Mesodermal cell (in vitro differentiated cells): ENCODE measurements around the gene MCUB. TPM values are rescaled to one million over a fixed set of nuclear protein-coding genes. Genes with fewer than 3 reads are reported as not detected.
A peak's percentile ranks its signal among the peaks of the same experiment; 100 is the strongest.
"Not testable (repeated sequence)": the region's sequence is repeated elsewhere in the genome, so short reads cannot be mapped to it uniquely, and the experiment has no call there.

Experiments
- H3K27ac ChIP-seq: 2 replicates; pipeline ENCODE4 v1.7.0; 2013; ENCODE audit warnings: mild to moderate bottlenecking, low read depth, low read length, moderate library complexity; ENCODE audit not compliant: severe bottlenecking
- H3K36me3 ChIP-seq: 2 replicates; pipeline ENCODE4 v1.7.1; 2013; ENCODE audit warnings: mild to moderate bottlenecking, low read length, moderate library complexity; ENCODE audit not compliant: control insufficient read depth, insufficient read depth
- H3K4me1 ChIP-seq: one replicate; pipeline ENCODE4 v1.7.1; 2013; ENCODE audit warnings: mild to moderate bottlenecking, low read length; ENCODE audit not compliant: insufficient read depth, control insufficient read depth, poor library complexity, severe bottlenecking
- H3K4me3 ChIP-seq: 2 replicates; pipeline ENCODE4 v1.7.0; 2013; ENCODE audit warnings: low read length, control low read depth, mild to moderate bottlenecking; ENCODE audit not compliant: insufficient read depth, poor library complexity, severe bottlenecking; ENCODE audit errors: extremely low read depth
- H3K9me3 ChIP-seq: 2 replicates; pipeline ENCODE4 v1.7.1; 2013; ENCODE audit warnings: mild to moderate bottlenecking, low read length, moderate library complexity; ENCODE audit not compliant: control insufficient read depth
- WGBS, 2 experiments: methylation state at CpG; one replicate each; pipeline ENCODE4 v1.1.5; 2013; ENCODE audit warnings: missing lambda C conversion rate in 2 of 2; ENCODE audit not compliant: insufficient coverage in 2 of 2; 5-methylcytosine and 5-hydroxymethylcytosine counted together
- polyA plus RNA-seq, 2 experiments: library from polyadenylated mRNA; stranded (reverse); fragments of 50-300 nt; gene quantifications; one replicate each; pipeline ENCODE4 v1.2.3, GENCODE V29; 2013

Gene MCUB
- 10.3 TPM for polyA plus RNA-seq (2013, experiment 1 of 2)
- polyA plus RNA-seq (2013, experiment 2 of 2): 5.7 TPM

GRCh38 chr4:109559983-109560686 is at the start of gene MCUB:
TSS of gene MCUB (plus strand) at chr4:109560246. CDS start at chr4:109560338, 92 bp downstream.
- H3K27ac ChIP-seq: no peak within 1 kb of the TSS
- no peaks in the 10 kb centered on the region for H3K9me3 ChIP-seq
- H3K36me3 ChIP-seq: peaks cover 3% of the 10 kb centered on the region
- peaks cover 9% of the 10 kb centered on the region for H3K4me1 ChIP-seq
- WGBS, 2 experiments: 1% methylated on average over 58 to 68 of the region's 73 CpGs
- H3K4me3 ChIP-seq: peak within 1 kb of the TSS; percentile 53

GRCh38 chr4:109510687-109511086 is 49.4 kb upstream of the MCUB start:
- no CpG with 5 or more reads among the region's 2 CpGs for WGBS, 2 experiments

GRCh38 chr4:109511414-109511813 is 48.6 kb upstream of the MCUB start:
- Histone ChIP-seq H3K4me3 (no peak overlapping the region), H3K4me1 (no peaks in the 10 kb centered on the region), H3K9me3 (no peaks in the 10 kb centered on the region), H3K36me3 (peaks cover 69% of the 10 kb centered on the region), H3K27ac (no peak overlapping the region)
- no CpG with 5 or more reads among the region's 2 CpGs for WGBS, 2 experiments

More at GRCh38 chr4:109510687-109511086, 49.4 kb upstream of the MCUB start:
- Histone ChIP-seq H3K27ac (no peak overlapping the region), H3K4me1 (no peaks in the 10 kb centered on the region), H3K4me3 (no peak overlapping the region), H3K36me3 (peaks cover 67% of the 10 kb centered on the region), H3K9me3 (no peaks in the 10 kb centered on the region)

- not testable (repeated sequence) for H3K4me3 ChIP-seq, H3K4me1 ChIP-seq, H3K27ac ChIP-seq, H3K9me3 ChIP-seq
- peaks cover 72% of the 10 kb centered on the region for H3K36me3 ChIP-seq
- WGBS, 2 experiments: 93 to 96% methylated on average over 3 to 11 of the region's 12 CpGs
Observed at GRCh38 chr4:109513368-109513767, 46.7 kb upstream of the MCUB start.

GRCh38 chr4:109532182-109532581 is 27.9 kb upstream of the MCUB start:
- Histone ChIP-seq H3K4me3 (no peak overlapping the region), H3K27ac (no peak overlapping the region), H3K36me3 (peaks cover 83% of the 10 kb centered on the region), H3K4me1 (no peaks in the 10 kb centered on the region), H3K9me3 (no peaks in the 10 kb centered on the region)

GRCh38 chr4:109545401-109545800 is 14.6 kb upstream of the MCUB start:
- H3K9me3 ChIP-seq: no peaks in the 10 kb centered on the region
- no peak overlapping the region for H3K4me3 ChIP-seq
- no peak overlapping the region for H3K27ac ChIP-seq
- H3K4me1 ChIP-seq: peaks cover 13% of the 10 kb centered on the region
- no CpG with 5 or more reads among the region's 1 CpG for WGBS, 2 experiments
- H3K36me3 ChIP-seq: peaks cover 57% of the 10 kb centered on the region

GRCh38 chr4:109547394-109547793 is 12.7 kb upstream of the MCUB start:
- H3K27ac ChIP-seq: no peak overlapping the region
- peaks cover 40% of the 10 kb centered on the region for H3K36me3 ChIP-seq
- 100% methylated on average over 4 to 5 of the region's 5 CpGs for WGBS, 2 experiments

GRCh38 chr4:109548655-109549054 is 11.4 kb upstream of the MCUB start:
- no peaks in the 10 kb centered on the region for H3K9me3 ChIP-seq
- H3K4me1 ChIP-seq: peaks cover 13% of the 10 kb centered on the region
- H3K36me3 ChIP-seq: peaks cover 32% of the 10 kb centered on the region
- peak overlapping the region; percentile 30 for H3K27ac ChIP-seq
- 86% methylated on average over 2 of the region's 2 CpGs; no CpG with 5 or more reads in 1 of the 2 experiments for WGBS, 2 experiments
- no peak overlapping the region for H3K4me3 ChIP-seq

More at GRCh38 chr4:109547394-109547793, 12.7 kb upstream of the MCUB start:
- Histone ChIP-seq H3K9me3 (no peaks in the 10 kb centered on the region), H3K4me1 (peaks cover 13% of the 10 kb centered on the region), H3K4me3 (no peak overlapping the region)

GRCh38 chr4:109552237-109552636 is 7.8 kb upstream of the MCUB start:
- peaks cover 13% of the 10 kb centered on the region for H3K4me1 ChIP-seq

GRCh38 chr4:109553130-109553529 is 6.9 kb upstream of the MCUB start:
- Histone ChIP-seq H3K4me1 (peaks cover 11% of the 10 kb centered on the region), H3K36me3 (peaks cover 8% of the 10 kb centered on the region), H3K27ac (no peak overlapping the region), H3K9me3 (no peaks in the 10 kb centered on the region), H3K4me3 (no peak overlapping the region)
- WGBS, 2 experiments: 92 to 100% methylated on average over 1 of the region's 2 CpGs

More at GRCh38 chr4:109552237-109552636, 7.8 kb upstream of the MCUB start:
- Histone ChIP-seq H3K4me3 (no peak overlapping the region), H3K36me3 (peaks cover 10% of the 10 kb centered on the region), H3K9me3 (no peaks in the 10 kb centered on the region), H3K27ac (no peak overlapping the region)
- 94 to 100% methylated on average over 3 of the region's 6 CpGs for WGBS, 2 experiments

GRCh38 chr4:109554971-109555370 is 5.1 kb upstream of the MCUB start:
- no peaks in the 10 kb centered on the region for H3K4me1 ChIP-seq
- peaks cover 3% of the 10 kb centered on the region for H3K36me3 ChIP-seq
- H3K27ac ChIP-seq: no peak overlapping the region
- H3K9me3 ChIP-seq: no peaks in the 10 kb centered on the region
- no peak overlapping the region for H3K4me3 ChIP-seq
- 100% methylated on average over 2 of the region's 3 CpGs for whole genome bisulfite sequencing, 2 experiments
